B cell (primary cell): Measurements from ENCODE around the gene MRPS34. TPM values are rescaled to one million over a fixed set of nuclear protein-coding genes. Genes with fewer than 3 reads are reported as not detected.

ENCODE experiments used
- ATAC-seq: fragments of 200-7000 bp; cut with Tn5 transposase; one replicate; pipeline ENCODE4 v1.10.0; 2021; ENCODE audit warnings: low read depth, mild to moderate bottlenecking, moderate number of reproducible peaks, moderate library complexity
- CTCF ChIA-PET: fragments of 350-600 bp; sonication (Branson Sonifier 250); formaldehyde crosslinking; loops from one replicate; lab custom pipeline; 2021; ENCODE audit warnings: antibody characterized with exemption, inconsistent platforms; lab: Charles Lee
- POLR2A ChIA-PET: fragments of 350-600 bp; sonication (Branson Sonifier 250); formaldehyde crosslinking; loops from one replicate; lab custom pipeline; 2021; ENCODE audit warnings: antibody characterized with exemption; lab: Charles Lee
- DNase-seq: peaks from one replicate; pipeline ENCODE4 v3.0.0; 2013
- H2AFZ ChIP-seq: 2 replicates; pipeline ENCODE4 v1.6.1; 2012; ENCODE audit warnings: mild to moderate bottlenecking, low read depth, low read length; ENCODE audit not compliant: insufficient read depth, poor library complexity, severe bottlenecking
- H3K27ac ChIP-seq, 2 donors: 1 replicate in 1 of 2; 2 replicates in 1 of 2; pipeline ENCODE4 v1.5.1; 2012 to 2013; ENCODE audit warnings: low read length in 2 of 2, mild to moderate bottlenecking in 2 of 2, moderate library complexity in 1 of 2
- H3K27me3 ChIP-seq, 4 experiments: fragments of 200-600 bp in 1 of 4; sonication (generic) in 1 of 4; replicated peaks in 1 of 4; 1 replicate in 2 of 4; 2 replicates in 2 of 4; pipeline versions ENCODE4 v1.6.1 to v1.7.0; 2013 to 2016; ENCODE audit warnings: low read length in 3 of 4, mild to moderate bottlenecking in 2 of 4, mixed read lengths in 1 of 4, moderate library complexity in 1 of 4; ENCODE audit not compliant: insufficient read depth in 4 of 4, control insufficient read depth in 3 of 4; ENCODE audit errors: control extremely low read depth in 1 of 4
- H3K36me3 ChIP-seq, 2 experiments: replicated peaks in 1 of 2; 1 replicate in 1 of 2; 2 replicates in 1 of 2; pipeline versions ENCODE4 v1.6.1 to v1.7.1; 2013; ENCODE audit warnings: low read length in 1 of 2; ENCODE audit not compliant: insufficient read depth in 2 of 2, control insufficient read depth in 1 of 2; ENCODE audit errors: control extremely low read depth in 1 of 2, extremely low read depth in 1 of 2
- H3K4me1 ChIP-seq, 2 donors: fragments of 200-600 bp in 1 of 2; sonication (generic) in 1 of 2; 1 replicate in 1 of 2; 2 replicates in 1 of 2; pipeline versions ENCODE4 v1.5.1 to v1.6.1; 2013 to 2017; ENCODE audit warnings: low read length in 2 of 2; ENCODE audit not compliant: control insufficient read depth in 2 of 2, insufficient read depth in 2 of 2
- H3K4me2 ChIP-seq: replicated peaks from 2 replicates; pipeline ENCODE3; 2012; ENCODE audit warnings: mild to moderate bottlenecking, low read depth, low read length; ENCODE audit not compliant: poor library complexity, severe bottlenecking
- H3K4me3 ChIP-seq, 5 experiments: fragments of 200-600 bp in 1 of 5; sonication (generic) in 1 of 5; 1 replicate in 3 of 5; 2 replicates in 2 of 5; pipeline versions ENCODE4 v1.5.1 to v1.7.0; 2011 to 2016; ENCODE audit warnings: low read length in 4 of 5, mild to moderate bottlenecking in 4 of 5, low read depth in 2 of 5, control low read depth in 1 of 5, moderate library complexity in 1 of 5; ENCODE audit not compliant: insufficient read depth in 1 of 5; ENCODE audit errors: control extremely low read depth in 1 of 5, extremely low read depth in 1 of 5
- H3K79me2 ChIP-seq: fragments of 200-600 bp; sonication (generic); one replicate; pipeline ENCODE4 v1.6.0; 2016; ENCODE audit warnings: low read length; ENCODE audit not compliant: control insufficient read depth, insufficient read depth
- H3K9ac ChIP-seq: fragments of 200-600 bp; sonication (generic); 2 replicates; pipeline ENCODE4 v1.6.1; 2017; ENCODE audit warnings: mild to moderate bottlenecking, low read length, moderate library complexity
- H3K9me3 ChIP-seq, 3 donors: one replicate each; pipeline versions ENCODE4 v1.6.1 to v1.7.1; 2013; ENCODE audit warnings: low read length in 2 of 3; ENCODE audit not compliant: control insufficient read depth in 2 of 3, insufficient read depth in 1 of 3; ENCODE audit errors: control extremely low read depth in 1 of 3
- H4K20me1 ChIP-seq: 2 replicates; pipeline ENCODE4 v1.6.0; 2012; ENCODE audit warnings: mild to moderate bottlenecking, low read length; ENCODE audit not compliant: insufficient read depth, control insufficient read depth, poor library complexity, severe bottlenecking
- H3K27ac Mint-ChIP-seq: one replicate; pipeline ENCODE4 v1.8.0; 2021; ENCODE audit warnings: mixed read lengths
- H3K27me3 Mint-ChIP-seq: one replicate; pipeline ENCODE4 v1.8.0; 2021; ENCODE audit warnings: mixed read lengths
- H3K4me1 Mint-ChIP-seq: one replicate; pipeline ENCODE4 v1.8.0; 2021; ENCODE audit warnings: mixed read lengths
- H3K4me3 Mint-ChIP-seq: one replicate; pipeline ENCODE4 v1.8.0; 2021; ENCODE audit warnings: mixed read lengths
- H3K9me3 Mint-ChIP-seq: one replicate; pipeline ENCODE4 v1.8.0; 2022; ENCODE audit warnings: mixed read lengths; ENCODE audit not compliant: insufficient read depth
- CTCF ChIP-seq: fragments of 200-600 bp; IDR thresholded peaks from one replicate; pipeline ENCODE4 v1.8.0; 2022; ENCODE audit warnings: antibody characterized with exemption, mild to moderate bottlenecking
- EZH2 ChIP-seq: IDR thresholded peaks from 2 replicates; pipeline ENCODE4 v1.6.1; 2012; ENCODE audit warnings: borderline replicate concordance, low read depth, mild to moderate bottlenecking, moderate library complexity, low read length; ENCODE audit not compliant: insufficient read depth, poor library complexity, severe bottlenecking
- WGBS: methylation state at CpG from one replicate; pipeline ENCODE4 v1.1.5; 2013; ENCODE audit warnings: missing lambda C conversion rate; ENCODE audit not compliant: insufficient coverage; 5-methylcytosine and 5-hydroxymethylcytosine counted together
- intact Hi-C: fragments of 100-400 bp; cut with micrococcal nuclease; formaldehyde crosslinking; loops from one replicate; pipeline ENCODE4 v1.10.0; 2022
- polyA plus RNA-seq: library from polyadenylated mRNA; depleted of rRNA; stranded (reverse); fragments of >200 nt; gene quantifications from 2 replicates; pipeline ENCODE4 v1.2.3, GENCODE V29; 2012
- total RNA-seq, 2 donors: library from RNA; stranded (reverse); fragments of 120-200 nt in 1 of 2; gene quantifications; 1 replicate in 1 of 2; 2 replicates in 1 of 2; pipeline versions ENCODE4 v1.2.3 to v1.2.4, GENCODE V29; 2013 to 2022

The MRPS34 gene
- total and polyA plus RNA-seq, 2 donors (not counting 1 experiment from before 2014, with no cell fraction given), result 44.6 to 55.2 TPM

GRCh38 chr16:1759511-1759910, 13.4 kb downstream of the MRPS34 start:
- H3K9me3 ChIP-seq, result peaks cover 0 to 4% (median 0%) of the 10 kb centered on the region in 3 donors
- Mint-ChIP-seq H3K4me3 (no peak overlapping the region), H3K9me3 (no peaks in the 10 kb centered on the region), H3K4me1 (no peaks in the 10 kb centered on the region), H3K27me3 (no peaks in the 10 kb centered on the region), H3K27ac (no peak overlapping the region)
- H3K27me3 ChIP-seq, result no peaks in the 10 kb centered on the region
- no peak overlapping the region for H2AFZ ChIP-seq
- ATAC-seq, result no peak
- no peak overlapping the region for H3K4me3 ChIP-seq
- intact Hi-C loops, result no loop called here
- 98% methylated on average over 21 of the region's 21 CpGs for WGBS
- TF ChIP-seq CTCF (no peak), EZH2 (no peak)
- no peak overlapping the region for H3K4me2 ChIP-seq
- no peak overlapping the region for H3K27ac ChIP-seq
- H3K36me3 ChIP-seq, result peaks cover 0 to 58% of the 10 kb centered on the region in 2 experiments
- no peak overlapping the region for H3K9ac ChIP-seq
- H3K79me2 ChIP-seq, result no peaks in the 10 kb centered on the region
- no peak for DNase-seq
- POLR2A ChIA-PET, result interaction anchor here (1.2 kb wide), 1 partner anchor 8 kb away, joined by 3 read pairs; no protein-coding TSS in a partner anchor
- H4K20me1 ChIP-seq, result peaks cover 8% of the 10 kb centered on the region
- H3K4me1 ChIP-seq, result no peaks in the 10 kb centered on the region
- CTCF ChIA-PET, result no interaction called here

GRCh38 chr16:1758923-1759322, 14.0 kb downstream of the MRPS34 start:
- intact Hi-C loops, result no loop called here
- peaks cover 8% of the 10 kb centered on the region for H4K20me1 ChIP-seq
- no peak overlapping the region for H3K9ac ChIP-seq
- H3K4me1 ChIP-seq, result no peaks in the 10 kb centered on the region
- no peaks in the 10 kb centered on the region for H3K27me3 ChIP-seq
- no peak overlapping the region for H2AFZ ChIP-seq
- H3K4me2 ChIP-seq, result no peak overlapping the region
- no peak overlapping the region for H3K4me3 Mint-ChIP-seq
- WGBS, result 96% methylated on average over 13 of the region's 18 CpGs
- DNase-seq (no peak), ATAC-seq (no peak)
- peaks cover 0 to 1% (median 0%) of the 10 kb centered on the region in 3 donors for H3K9me3 ChIP-seq
- peaks cover 0 to 55% of the 10 kb centered on the region in 2 experiments for H3K36me3 ChIP-seq
- no peaks in the 10 kb centered on the region for H3K4me1 Mint-ChIP-seq
- ChIA-PET POLR2A (interaction anchor here (1.2 kb wide), 1 partner anchor 9 kb away, joined by 3 read pairs; no protein-coding TSS in a partner anchor), CTCF (no interaction called here)
- no peaks in the 10 kb centered on the region for H3K79me2 ChIP-seq
- H3K27ac Mint-ChIP-seq, result no peak overlapping the region
- no peaks in the 10 kb centered on the region for H3K9me3 Mint-ChIP-seq
- no peak overlapping the region for H3K27ac ChIP-seq
- no peak overlapping the region for H3K4me3 ChIP-seq
- no peaks in the 10 kb centered on the region for H3K27me3 Mint-ChIP-seq
- TF ChIP-seq EZH2, result no peak
